Adrenal gland (tissue), 12 donors: ENCODE results near the gene SH3RF1. TPM values are rescaled to one million over a fixed set of nuclear protein-coding genes. Genes with fewer than 3 reads are reported as not detected.
"Not testable (repeated sequence)": the region's sequence is repeated elsewhere in the genome, so short reads cannot be mapped to it uniquely, and the experiment has no call there.

Experiments
- DNase-seq, 7 donors: peaks; one replicate each; pipeline ENCODE4 v3.0.0-alpha.2; 2019 to 2020
- H3K27ac ChIP-seq, 5 donors: fragments of 200-600 bp; sonication (generic) in 4 of 5; 1 replicate in 3 of 5; 2 replicates in 2 of 5; pipeline versions ENCODE4 v1.5.1 to v1.8.0; 2016 to 2020; ENCODE audit warnings: mild to moderate bottlenecking in 1 of 5
- H3K27me3 ChIP-seq: fragments of 200-600 bp; 2 replicates; pipeline ENCODE4 v1.8.0; 2021
- H3K36me3 ChIP-seq, 2 donors: fragments of 200-600 bp; replicated peaks in 1 of 2; 1 replicate in 1 of 2; 2 replicates in 1 of 2; pipeline versions ENCODE4 v1.5.1 to v1.8.0; 2018 to 2022
- H3K4me1 ChIP-seq, 2 donors: fragments of 200-600 bp; replicated peaks in 1 of 2; 1 replicate in 1 of 2; 2 replicates in 1 of 2; pipeline versions ENCODE4 v1.5.1 to v1.8.0; 2018 to 2021
- H3K4me3 ChIP-seq, 4 donors: fragments of 200-600 bp; sonication (generic) in 3 of 4; one replicate each; pipeline ENCODE4 v1.5.1; 2016 to 2018
- H3K9me3 ChIP-seq, 3 donors: fragments of 200-600 bp; sonication (generic) in 1 of 3; replicated peaks in 1 of 3; 1 replicate in 2 of 3; 2 replicates in 1 of 3; pipeline versions ENCODE4 v1.5.1 to v1.8.0; 2016 to 2021
- POLR2A ChIP-seq, 2 donors: fragments of 450-650 bp; IDR thresholded peaks; one replicate each; pipeline ENCODE4 v1.6.1; 2017; ENCODE audit warnings: antibody characterized with exemption in 2 of 2, mild to moderate bottlenecking in 2 of 2, moderate library complexity in 1 of 2
- WGBS, 4 donors: extraction: QIAGEN DNeasy Blood & Tissue Kit in 2 of 4; methylation state at CpG; one replicate each; pipeline versions ENCODE4 v1.1.5 to v1.1.7; 2013 to 2017; 5-methylcytosine and 5-hydroxymethylcytosine counted together
- intact Hi-C, 2 donors: fragments of 100-400 bp; cut with DNase I; formaldehyde crosslinking; loops; one replicate each; pipeline versions ENCODE4 v1.14.1 to v1.15.0; 2022 to 2023
- polyA plus RNA-seq, 3 donors: library from polyadenylated mRNA; stranded (reverse); fragments of 200-250 nt in 2 of 3; fragments of 350-450 nt in 1 of 3; fragmentation: Illumina TruSeq in 1 of 3; extraction: RNeasy Lipid Tissue Mini Kit (QIAGEN cat#74804) in 1 of 3; gene quantifications; one replicate each; pipeline ENCODE4 v1.2.3, GENCODE V29; 2013 to 2014
- total RNA-seq, 9 donors: library from RNA; depleted of rRNA in 4 of 9; stranded (reverse); fragments of >200 nt in 4 of 9; fragments of 120-200 nt in 1 of 9; fragmentation: NEBNext Ultra II Directional in 1 of 9; extraction: Animal tissue kit (Norgen Biotek cat#: 25700) in 1 of 9; gene quantifications; one replicate each; pipeline versions ENCODE4 v1.1.0 to v1.2.4, GENCODE V29; 2013 to 2023
- TF ChIP-seq, protein P1 (sequence below), 6 experiments: fragments of 450-650 bp in 4 of 6; fragments of 200-600 bp in 2 of 6; sonication (generic) in 1 of 6; IDR thresholded peaks; 1 replicate in 5 of 6; 2 replicates in 1 of 6; pipeline versions ENCODE4 v1.5.1 to v1.8.0; 2016 to 2021; ENCODE audit warnings: antibody characterized with exemption in 6 of 6, mild to moderate bottlenecking in 2 of 6, moderate library complexity in 1 of 6
- donor health status: healthy with polysubstance abuse.
- donor health status: Bipolar disorder and iron deficiency.
- donor health status: DM: yes; HTN: yes; CAD: no.
- donor health status: DM: no; HTN: no; CAD: no.
- donor health status: DM: no; HTN: no; CAD: no.
- donor health status: DM: yes; HTN: yes; CAD: no.

SH3RF1 gene
- total and polyA plus RNA-seq, 12 donors = 1.8 to 19.3 (median 8.6) TPM

- no peak overlapping the region for H3K27ac ChIP-seq
- intact Hi-C loops = no loop called here
- no peaks in the 10 kb centered on the region for H3K9me3 ChIP-seq
- WGBS, 4 donors = 52 to 64% (median 56%) methylated on average over 2 of the region's 2 CpGs
- peaks cover 0 to 6% of the 10 kb centered on the region in 2 donors for H3K4me1 ChIP-seq
- H3K36me3 ChIP-seq = no peaks in the 10 kb centered on the region
- no peak overlapping the region for H3K4me3 ChIP-seq
- no peak for DNase-seq
- TF ChIP-seq, protein P1, sequence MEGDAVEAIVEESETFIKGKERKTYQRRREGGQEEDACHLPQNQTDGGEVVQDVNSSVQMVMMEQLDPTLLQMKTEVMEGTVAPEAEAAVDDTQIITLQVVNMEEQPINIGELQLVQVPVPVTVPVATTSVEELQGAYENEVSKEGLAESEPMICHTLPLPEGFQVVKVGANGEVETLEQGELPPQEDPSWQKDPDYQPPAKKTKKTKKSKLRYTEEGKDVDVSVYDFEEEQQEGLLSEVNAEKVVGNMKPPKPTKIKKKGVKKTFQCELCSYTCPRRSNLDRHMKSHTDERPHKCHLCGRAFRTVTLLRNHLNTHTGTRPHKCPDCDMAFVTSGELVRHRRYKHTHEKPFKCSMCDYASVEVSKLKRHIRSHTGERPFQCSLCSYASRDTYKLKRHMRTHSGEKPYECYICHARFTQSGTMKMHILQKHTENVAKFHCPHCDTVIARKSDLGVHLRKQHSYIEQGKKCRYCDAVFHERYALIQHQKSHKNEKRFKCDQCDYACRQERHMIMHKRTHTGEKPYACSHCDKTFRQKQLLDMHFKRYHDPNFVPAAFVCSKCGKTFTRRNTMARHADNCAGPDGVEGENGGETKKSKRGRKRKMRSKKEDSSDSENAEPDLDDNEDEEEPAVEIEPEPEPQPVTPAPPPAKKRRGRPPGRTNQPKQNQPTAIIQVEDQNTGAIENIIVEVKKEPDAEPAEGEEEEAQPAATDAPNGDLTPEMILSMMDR (IDR thresholded peaks at IDR 0.05) = no peak
- TF ChIP-seq POLR2A (IDR thresholded peaks at IDR 0.05) = no peak
- no peaks in the 10 kb centered on the region for H3K27me3 ChIP-seq
Observed at GRCh38 chr4:169183581-169183980, 87.2 kb downstream of the SH3RF1 start.

- intact Hi-C loops = no loop called here
- H3K4me3 ChIP-seq = no peak overlapping the region
Observed at GRCh38 chr4:169179609-169180521, 90.9 kb downstream of the SH3RF1 start.

GRCh38 chr4:169178092-169178491, 92.7 kb downstream of the SH3RF1 start:
- H3K36me3 ChIP-seq, H3K27me3 ChIP-seq, H3K9me3 ChIP-seq, DNase-seq, H3K4me3 ChIP-seq, intact Hi-C loops, H3K27ac ChIP-seq, H3K4me1 ChIP-seq: not testable (repeated sequence)
- WGBS, 4 donors = 92 to 98% (median 96%) methylated on average over 4 of the region's 4 CpGs

More at GRCh38 chr4:169179609-169180521, 90.9 kb downstream of the SH3RF1 start:
- H3K4me1 ChIP-seq = no peaks in the 10 kb centered on the region
- no peaks in the 10 kb centered on the region for H3K36me3 ChIP-seq
- no peak overlapping the region for H3K27ac ChIP-seq
- no peaks in the 10 kb centered on the region for H3K9me3 ChIP-seq
- H3K27me3 ChIP-seq = no peaks in the 10 kb centered on the region
- WGBS, 4 donors = 78 to 82% (median 79%) methylated on average over 13 of the region's 13 CpGs
- TF ChIP-seq POLR2A (IDR thresholded peaks at IDR 0.05) = no peak
- TF ChIP-seq, protein P1 (IDR thresholded peaks at IDR 0.05) = no peak
- no peak for DNase-seq

GRCh38 chr4:169175476-169175875, 95.3 kb downstream of the SH3RF1 start:
- intact Hi-C loops = no loop called here
- WGBS, 4 donors = 73 to 85% (median 79%) methylated on average over 3 of the region's 3 CpGs
- DNase-seq = no peak
- H3K4me3 ChIP-seq = no peak overlapping the region
- no peaks in the 10 kb centered on the region for H3K4me1 ChIP-seq
- no peaks in the 10 kb centered on the region for H3K27me3 ChIP-seq
- no peak for TF ChIP-seq POLR2A (IDR thresholded peaks at IDR 0.05)
- TF ChIP-seq, protein P1 (IDR thresholded peaks at IDR 0.05) = no peak
- no peaks in the 10 kb centered on the region for H3K9me3 ChIP-seq
- H3K36me3 ChIP-seq = no peaks in the 10 kb centered on the region
- no peak overlapping the region for H3K27ac ChIP-seq
